Vagina (tissue), 2 donors: Measurements from ENCODE around the gene CEBPG. TPM values are rescaled to one million over a fixed set of nuclear protein-coding genes. Genes with fewer than 3 reads are reported as not detected.

Source experiments
- DNase-seq, 2 donors: peaks; one replicate each; pipeline ENCODE4 v3.0.0-alpha.2; 2017; ENCODE audit errors: extremely low spot score in 2 of 2
- H3K27ac ChIP-seq: fragments of 200-600 bp; sonication (generic); one replicate; pipeline ENCODE4 v1.5.1; 2019
- H3K27me3 ChIP-seq: fragments of 200-600 bp; sonication (generic); one replicate; pipeline ENCODE4 v1.5.1; 2019
- H3K36me3 ChIP-seq, 2 donors: fragments of 200-600 bp; sonication (generic); one replicate each; pipeline ENCODE4 v1.5.1; 2017 to 2019
- H3K4me1 ChIP-seq: fragments of 200-600 bp; sonication (generic); one replicate; pipeline ENCODE4 v1.5.1; 2019
- H3K4me3 ChIP-seq, 2 donors: fragments of 200-600 bp; sonication (generic); 1 replicate in 1 of 2; 2 replicates in 1 of 2; pipeline ENCODE4 v1.5.1; 2016 to 2019
- H3K9me3 ChIP-seq: fragments of 200-600 bp; sonication (generic); one replicate; pipeline ENCODE4 v1.5.1; 2019
- CTCF ChIP-seq, 3 experiments: fragments of 450-650 bp in 2 of 3; fragments of 200-600 bp in 1 of 3; sonication (generic) in 1 of 3; IDR thresholded peaks; one replicate each; pipeline ENCODE4 v1.5.1; 2017 to 2019; ENCODE audit warnings: antibody characterized with exemption in 3 of 3, mild to moderate bottlenecking in 2 of 3, moderate library complexity in 2 of 3
- POLR2A ChIP-seq, 2 donors: fragments of 450-650 bp; IDR thresholded peaks; one replicate each; pipeline ENCODE4 v1.6.1; 2017; ENCODE audit warnings: antibody characterized with exemption in 2 of 2, mild to moderate bottlenecking in 2 of 2, moderate library complexity in 2 of 2
- POLR2AphosphoS5 ChIP-seq, 2 donors: sonication (generic); formaldehyde crosslinking; IDR thresholded peaks; one replicate each; pipeline ENCODE4 v1.9.0; 2017; ENCODE audit warnings: antibody characterized with exemption in 2 of 2, mild to moderate bottlenecking in 2 of 2, low read depth in 1 of 2; ENCODE audit not compliant: insufficient read depth in 1 of 2
- intact Hi-C: fragments of 100-400 bp; cut with DNase I; formaldehyde crosslinking; loops from one replicate; pipeline ENCODE4 v1.15.1; 2023
- total RNA-seq: library from RNA; depleted of rRNA; stranded (reverse); fragments of >200 nt; gene quantifications from one replicate; pipeline ENCODE4 v1.2.3, GENCODE V29; 2016

CEBPG gene
- total RNA-seq, 1 donor from 2014 or later, result 20.9 TPM

- Histone ChIP-seq H3K27ac (no peak overlapping the region), H3K9me3 (no peaks in the 10 kb centered on the region), H3K4me1 (no peaks in the 10 kb centered on the region), H3K27me3 (no peaks in the 10 kb centered on the region), H3K4me3 (no peak overlapping the region), H3K36me3 (no peaks in the 10 kb centered on the region)
- no peak for DNase-seq
- TF ChIP-seq CTCF (IDR thresholded peaks at IDR 0.05) (no peak), POLR2A (IDR thresholded peaks at IDR 0.05) (no peak), POLR2AphosphoS5 (IDR thresholded peaks at IDR 0.05; ENCODE audit: insufficient read depth in 1 of 2, low read depth in 1 of 2) (no peak)
- intact Hi-C loops, result no loop called here
These were observed 29.0 kb upstream of the CEBPG start for GRCh38 chr19:33344573-33344925.

- H3K27ac ChIP-seq, result no peak overlapping the region
- no peaks in the 10 kb centered on the region for H3K36me3 ChIP-seq
- no peak for TF ChIP-seq CTCF (IDR thresholded peaks at IDR 0.05)
- no peak for TF ChIP-seq POLR2A (IDR thresholded peaks at IDR 0.05)
- TF ChIP-seq POLR2AphosphoS5 (IDR thresholded peaks at IDR 0.05; ENCODE audit: insufficient read depth in 1 of 2, low read depth in 1 of 2), result no peak
- intact Hi-C loops, result no loop called here
- H3K4me1 ChIP-seq, result no peaks in the 10 kb centered on the region
- H3K4me3 ChIP-seq, result no peak overlapping the region
- H3K9me3 ChIP-seq, result no peaks in the 10 kb centered on the region
- no peak for DNase-seq
- H3K27me3 ChIP-seq, result no peaks in the 10 kb centered on the region
These were observed 28.3 kb upstream of the CEBPG start for GRCh38 chr19:33345163-33345562.

- DNase-seq, result no peak
- Histone ChIP-seq H3K27ac (no peak overlapping the region), H3K4me1 (no peaks in the 10 kb centered on the region), H3K27me3 (no peaks in the 10 kb centered on the region), H3K36me3 (no peaks in the 10 kb centered on the region), H3K9me3 (no peaks in the 10 kb centered on the region), H3K4me3 (no peak overlapping the region)
- intact Hi-C loops, result no loop called here
- no peak for TF ChIP-seq POLR2A (IDR thresholded peaks at IDR 0.05)
- TF ChIP-seq POLR2AphosphoS5 (IDR thresholded peaks at IDR 0.05; ENCODE audit: insufficient read depth in 1 of 2, low read depth in 1 of 2), result no peak
- TF ChIP-seq CTCF (IDR thresholded peaks at IDR 0.05), result no peak
These were observed 26.8 kb upstream of the CEBPG start for GRCh38 chr19:33346665-33347064.

GRCh38 chr19:33347300-33347699 is 26.2 kb upstream of the CEBPG start:
- no peaks in the 10 kb centered on the region for H3K27me3 ChIP-seq
- H3K36me3 ChIP-seq, result no peaks in the 10 kb centered on the region
- no peak for DNase-seq
- intact Hi-C loops, result no loop called here
- no peaks in the 10 kb centered on the region for H3K9me3 ChIP-seq
- H3K4me1 ChIP-seq, result no peaks in the 10 kb centered on the region
- no peak overlapping the region for H3K4me3 ChIP-seq
- no peak overlapping the region for H3K27ac ChIP-seq
- no peak for TF ChIP-seq POLR2A (IDR thresholded peaks at IDR 0.05)
- TF ChIP-seq POLR2AphosphoS5 (IDR thresholded peaks at IDR 0.05; ENCODE audit: insufficient read depth in 1 of 2, low read depth in 1 of 2), result no peak
- no peak for TF ChIP-seq CTCF (IDR thresholded peaks at IDR 0.05)

- H3K9me3 ChIP-seq, result no peaks in the 10 kb centered on the region
- H3K4me1 ChIP-seq, result no peaks in the 10 kb centered on the region
- H3K27ac ChIP-seq, result no peak overlapping the region
- DNase-seq, result no peak
- no peak for TF ChIP-seq CTCF (IDR thresholded peaks at IDR 0.05)
- H3K27me3 ChIP-seq, result no peaks in the 10 kb centered on the region
- H3K36me3 ChIP-seq, result no peaks in the 10 kb centered on the region
- no peak overlapping the region for H3K4me3 ChIP-seq
- intact Hi-C loops, result no loop called here
These were observed 25.1 kb upstream of the CEBPG start for GRCh38 chr19:33348301-33349010.
